H1 (cell line): ENCODE measurements around the gene ADAMTS3. TPM values are rescaled to one million over a fixed set of nuclear protein-coding genes. Genes with fewer than 3 reads are reported as not detected.

Experiments used
- CTCF ChIA-PET: fragments of 300-600 bp; sonication (Branson Sonifier 250); formaldehyde crosslinking; loops from one replicate; lab custom pipeline; 2021; ENCODE audit not compliant: partially characterized antibody; lab: Charles Lee
- POLR2A ChIA-PET: fragments of 300-600 bp; sonication (Branson Sonifier 250); formaldehyde crosslinking; loops from one replicate; lab custom pipeline; 2021; ENCODE audit warnings: inconsistent platforms; ENCODE audit not compliant: partially characterized antibody; lab: Charles Lee
- DNase-seq, 2 experiments: peaks; one replicate each; pipeline versions ENCODE4 v3.0.0 to v3.0.0-alpha.2; 2010 to 2022; ENCODE audit warnings: low spot score in 2 of 2, low read depth in 1 of 2, mixed read lengths in 1 of 2
- FAIRE-seq: peaks from 2 replicates; lab custom pipeline; 2011; peaks lifted over from hg19 to GRCh38; lab: Jason Lieb, UNC
- H2AFZ ChIP-seq: 2 replicates; pipeline ENCODE4 v1.8.1; 2012; ENCODE audit warnings: low read length, inconsistent platforms
- H2AK5ac ChIP-seq: 2 replicates; pipeline ENCODE4 v1.6.1; 2013; ENCODE audit warnings: low read depth, low read length
- H2BK120ac ChIP-seq: replicated peaks from 2 replicates; pipeline ENCODE3; 2013; ENCODE audit warnings: low read depth, low read length, inconsistent platforms
- H2BK12ac ChIP-seq: 2 replicates; pipeline ENCODE4 v1.6.1; 2013; ENCODE audit warnings: low read depth, low read length
- H2BK15ac ChIP-seq: 2 replicates; pipeline ENCODE4 v1.6.1; 2013; ENCODE audit warnings: low read length
- H2BK20ac ChIP-seq: 2 replicates; pipeline ENCODE4 v1.6.1; 2013; ENCODE audit warnings: low read length
- H2BK5ac ChIP-seq: 2 replicates; pipeline ENCODE4 v1.6.1; 2013; ENCODE audit warnings: low read depth, low read length
- H3K14ac ChIP-seq: 2 replicates; pipeline ENCODE4 v1.6.1; 2013; ENCODE audit warnings: inconsistent platforms; ENCODE audit not compliant: insufficient read length
- H3K18ac ChIP-seq: 2 replicates; pipeline ENCODE4 v1.6.1; 2013; ENCODE audit warnings: low read length; ENCODE audit errors: extremely low read depth
- H3K23ac ChIP-seq: 2 replicates; pipeline ENCODE4 v1.6.1; 2013; ENCODE audit warnings: inconsistent platforms; ENCODE audit not compliant: insufficient read length
- H3K23me2 ChIP-seq: 2 replicates; pipeline ENCODE4 v1.6.1; 2013; ENCODE audit warnings: low read depth, low read length
- H3K27ac ChIP-seq: 2 replicates; pipeline ENCODE4 v1.6.1; 2011; ENCODE audit warnings: low read depth, low read length, inconsistent platforms
- H3K27me3 ChIP-seq, 4 experiments: replicated peaks in 1 of 4; 1 replicate in 1 of 4; 2 replicates in 3 of 4; pipeline versions ENCODE4 v1.6.1 to v1.8.1; 2011 to 2013; ENCODE audit warnings: low read length in 3 of 4, mild to moderate bottlenecking in 3 of 4, inconsistent platforms in 2 of 4, mixed read lengths in 2 of 4, moderate library complexity in 1 of 4; ENCODE audit not compliant: control insufficient read depth in 3 of 4, insufficient read depth in 3 of 4; ENCODE audit errors: extremely low read depth in 1 of 4
- H3K36me3 ChIP-seq, 4 experiments: 2 replicates each; pipeline versions ENCODE4 v1.6.1 to v1.8.1; 2011 to 2013; ENCODE audit warnings: mild to moderate bottlenecking in 4 of 4, low read length in 3 of 4, moderate library complexity in 2 of 4, control low read depth in 1 of 4, inconsistent platforms in 1 of 4; ENCODE audit not compliant: insufficient read depth in 4 of 4, control insufficient read depth in 2 of 4
- H3K4ac ChIP-seq: replicated peaks from 2 replicates; pipeline ENCODE3; 2013; ENCODE audit warnings: low read length, low read depth, mixed read lengths, inconsistent platforms; ENCODE audit not compliant: insufficient read length
- H3K4me1 ChIP-seq, 4 experiments: replicated peaks in 1 of 4; 1 replicate in 1 of 4; 2 replicates in 3 of 4; pipeline versions ENCODE4 v1.6.1 to v1.8.1; 2011 to 2013; ENCODE audit warnings: low read length in 3 of 4, inconsistent platforms in 2 of 4, mixed read lengths in 1 of 4; ENCODE audit not compliant: insufficient read depth in 4 of 4, control insufficient read depth in 3 of 4
- H3K4me2 ChIP-seq, 2 experiments: 2 replicates each; pipeline versions ENCODE4 v1.6.1 to v1.8.1; 2011 to 2013; ENCODE audit warnings: low read depth in 2 of 2, low read length in 2 of 2, control low read depth in 1 of 2, inconsistent platforms in 1 of 2, mild to moderate bottlenecking in 1 of 2; ENCODE audit not compliant: insufficient read depth in 1 of 2
- H3K4me3 ChIP-seq, 4 experiments: fragments of 200-600, 300-600 bp in 1 of 4; sonication (generic), shearing (Covaris generic), sonication (Bioruptor Twin) in 1 of 4; 2 replicates each; pipeline versions ENCODE4 v1.5.1 to v1.8.1; 2011 to 2016; ENCODE audit warnings: low read length in 4 of 4, low read depth in 3 of 4, control low read depth in 2 of 4, inconsistent platforms in 2 of 4, mild to moderate bottlenecking in 2 of 4, mixed read lengths in 1 of 4, moderate library complexity in 1 of 4; ENCODE audit not compliant: insufficient read depth in 2 of 4; ENCODE audit errors: extremely low read depth in 1 of 4
- H3K56ac ChIP-seq: replicated peaks from 2 replicates; pipeline ENCODE3; 2013; ENCODE audit warnings: low read depth, mild to moderate bottlenecking, mixed read lengths, low read length, inconsistent platforms; ENCODE audit not compliant: insufficient read length
- H3K79me1 ChIP-seq: 2 replicates; pipeline ENCODE4 v1.6.1; 2013; ENCODE audit warnings: low read depth, low read length, control low read depth
- H3K79me2 ChIP-seq, 2 experiments: 2 replicates each; pipeline versions ENCODE4 v1.6.1 to v1.8.1; 2012 to 2013; ENCODE audit warnings: low read length in 2 of 2, mild to moderate bottlenecking in 2 of 2, inconsistent platforms in 1 of 2; ENCODE audit not compliant: insufficient read depth in 2 of 2, control insufficient read depth in 1 of 2
- H3K9ac ChIP-seq, 4 experiments: replicated peaks in 1 of 4; 1 replicate in 1 of 4; 2 replicates in 3 of 4; pipeline versions ENCODE4 v1.6.1 to v1.8.1; 2011 to 2013; ENCODE audit warnings: low read depth in 3 of 4, low read length in 3 of 4, control low read depth in 2 of 4, mild to moderate bottlenecking in 2 of 4, moderate library complexity in 2 of 4, inconsistent platforms in 1 of 4; ENCODE audit errors: extremely low read depth in 1 of 4
- H3K9me3 ChIP-seq, 2 experiments: 2 replicates each; pipeline versions ENCODE4 v1.6.1 to v1.8.1; 2012 to 2013; ENCODE audit warnings: mild to moderate bottlenecking in 2 of 2, moderate library complexity in 2 of 2, control low read depth in 1 of 2, inconsistent platforms in 1 of 2, low read depth in 1 of 2, low read length in 1 of 2, mixed read lengths in 1 of 2; ENCODE audit not compliant: insufficient read depth in 2 of 2
- H4K20me1 ChIP-seq, 2 experiments: replicated peaks in 1 of 2; 2 replicates each; pipeline versions ENCODE3 to v1.8.1; 2011 to 2013; ENCODE audit warnings: inconsistent platforms in 2 of 2, low read length in 2 of 2, mild to moderate bottlenecking in 1 of 2; ENCODE audit not compliant: insufficient read depth in 2 of 2, control insufficient read depth in 1 of 2
- H4K5ac ChIP-seq: 2 replicates; pipeline ENCODE4 v1.6.1; 2013; ENCODE audit warnings: low read length, low read depth, mixed read lengths, inconsistent platforms; ENCODE audit not compliant: insufficient read length
- H4K8ac ChIP-seq: 2 replicates; pipeline ENCODE4 v1.8.0; 2013; ENCODE audit warnings: mild to moderate bottlenecking, moderate library complexity, low read length, inconsistent platforms; ENCODE audit not compliant: insufficient read depth; ENCODE audit errors: extremely low read depth
- H4K91ac ChIP-seq: replicated peaks from 2 replicates; pipeline ENCODE3; 2013; ENCODE audit warnings: low read length, mixed read lengths, inconsistent platforms; ENCODE audit not compliant: insufficient read length
- ATF2 ChIP-seq: IDR thresholded peaks from 2 replicates; pipeline ENCODE4 v1.6.1; 2012; ENCODE audit warnings: low read length, inconsistent platforms
- EP300 ChIP-seq, 2 experiments: IDR thresholded peaks; 1 replicate in 1 of 2; 2 replicates in 1 of 2; pipeline ENCODE4 v1.6.1; 2011 to 2012; ENCODE audit warnings: low read depth in 2 of 2, low read length in 2 of 2, mild to moderate bottlenecking in 2 of 2, borderline replicate concordance in 1 of 2, inconsistent platforms in 1 of 2, moderate library complexity in 1 of 2
- KDM4A ChIP-seq: IDR thresholded peaks from one replicate; pipeline ENCODE4 v1.7.1; 2012; ENCODE audit warnings: low read depth, mild to moderate bottlenecking, moderate library complexity, low read length, inconsistent platforms; ENCODE audit not compliant: severe bottlenecking
- MAX ChIP-seq: IDR thresholded peaks from 2 replicates; pipeline ENCODE4 v1.6.1; 2012; ENCODE audit warnings: inconsistent platforms
- SIX5 ChIP-seq: IDR thresholded peaks from 2 replicates; pipeline ENCODE4 v1.6.1; 2011; ENCODE audit warnings: mild to moderate bottlenecking, low read depth, low read length
- TEAD4 ChIP-seq: IDR thresholded peaks from 2 replicates; pipeline ENCODE4 v1.6.1; 2012; ENCODE audit warnings: low read depth, low read length, inconsistent platforms, mixed read lengths
- USF2 ChIP-seq: IDR thresholded peaks from 2 replicates; pipeline ENCODE4 v1.6.1; 2011; ENCODE audit warnings: low read length, improper control_type of control experiment
- WGBS, 2 experiments: shearing (Covaris generic) in 1 of 2; methylation state at CpG; one replicate each; pipeline versions ENCODE4 v1.1.6 to v1.1.7; 2013 to 2015; ENCODE audit warnings: low lambda C conversion rate in 2 of 2, mixed read lengths in 2 of 2, inconsistent platforms in 1 of 2, low coverage in 1 of 2, missing lambda C conversion rate in 1 of 2; ENCODE audit not compliant: insufficient replicate concordance in 2 of 2, insufficient coverage in 1 of 2, insufficient read length in 1 of 2; ENCODE audit errors: extremely low coverage in 1 of 2, missing lambda C conversion rate in 1 of 2; 5-methylcytosine and 5-hydroxymethylcytosine counted together
- polyA plus RNA-seq, 7 experiments: library from polyadenylated mRNA; depleted of rRNA in 3 of 7; stranded (reverse) in 5 of 7; unstranded in 2 of 7; fragments of >200 nt in 5 of 7; fragments of 200-250 nt in 2 of 7; gene quantifications; 1 replicate in 5 of 7; 2 replicates in 1 of 7; 4 replicates in 1 of 7; pipeline versions ENCODE4 v1.2.1 to v1.2.3, GENCODE V29; 2011 to 2013; ENCODE audit warnings: missing spikeins in 2 of 7, mixed read lengths in 2 of 7
- total RNA-seq: library from RNA; stranded (reverse); fragmentation: NEBNext Ultra II Directional; extraction: Animal tissue kit (Norgen Biotek cat#: 25700); gene quantifications from 2 replicates; pipeline ENCODE4 v1.2.1, GENCODE V29; 2021

The ADAMTS3 gene
- total and polyA plus RNA-seq, 2 of the 8 experiments (the other 6 are each of a cell fraction or from before 2014, with no cell fraction given) = 1.3 to 3.4 TPM

GRCh38 chr4:72422416-72422815 lies 146.6 kb downstream of the ADAMTS3 start:
- Histone ChIP-seq H3K56ac (no peak overlapping the region), H4K5ac (no peak overlapping the region), H3K27me3 (no peaks in the 10 kb centered on the region), H2BK20ac (no peak overlapping the region), H2BK15ac (no peak overlapping the region), H3K4me3 (no peak overlapping the region), H3K36me3 (no peaks in the 10 kb centered on the region), H3K4ac (no peak overlapping the region), H3K4me1 (no peaks in the 10 kb centered on the region), H2BK120ac (no peak overlapping the region), H2AK5ac (no peak overlapping the region), H3K9me3 (no peaks in the 10 kb centered on the region), H3K9ac (no peak overlapping the region), H3K23ac (no peak overlapping the region), H3K79me2 (no peaks in the 10 kb centered on the region), H2AFZ (no peak overlapping the region), H4K91ac (no peak overlapping the region), H2BK12ac (no peak overlapping the region), H3K23me2 (no peaks in the 10 kb centered on the region), H4K20me1 (no peaks in the 10 kb centered on the region), H3K18ac (no peak overlapping the region), H3K14ac (no peak overlapping the region), H3K79me1 (no peaks in the 10 kb centered on the region), H3K4me2 (no peak overlapping the region), H4K8ac (no peak overlapping the region), H2BK5ac (no peak overlapping the region), H3K27ac (no peak overlapping the region)
- TF ChIP-seq MAX (no peak), USF2 (no peak), SIX5 (no peak), TEAD4 (no peak), ATF2 (no peak), KDM4A (no peak), EP300 (IDR thresholded peaks at IDR 0.05; ENCODE audit: borderline replicate concordance in 1 of 2, low read depth in 2 of 2, low read length in 2 of 2) (no peak)
- DNase-seq (no peak), FAIRE-seq (no peak)
- ChIA-PET CTCF (no interaction called here), POLR2A (no interaction called here)
- 92% methylated on average over 2 of the region's 2 CpGs; no CpG with 5 or more reads in 1 of the 2 experiments for WGBS, 2 experiments
